ENCODE data around the gene ZNF430.
"Not testable (repeated sequence)": the region's sequence is repeated elsewhere in the genome, so short reads cannot be mapped to it uniquely, and the experiment has no call there.

GRCh38 chr19:20992788-20993187, 27.7 kb upstream of the ZNF430 start:
- TF ChIP-seq MYC (IDR thresholded peaks at IDR 0.05; ENCODE audit: insufficient read depth, insufficient read length, insufficient replicate concordance, low read length, severe bottlenecking); FOXK2 (IDR thresholded peaks at IDR 0.05); FOXM1 (IDR thresholded peaks at IDR 0.05; ENCODE audit: low read depth, low read length); HSF1 (IDR thresholded peaks at IDR 0.05; ENCODE audit: low read depth, low read length); CHD4 (IDR thresholded peaks at IDR 0.05); SMAD1 (IDR thresholded peaks at IDR 0.05; ENCODE audit: low read depth, partially characterized antibody); TARDBP (IDR thresholded peaks at IDR 0.05; ENCODE audit: borderline replicate concordance); POLR2A (IDR thresholded peaks at IDR 0.05; ENCODE audit: low read depth, low read length): not testable (repeated sequence)
